ENCODE results near the gene OR8B3.
"Not testable (repeated sequence)": the region's sequence is repeated elsewhere in the genome, so short reads cannot be mapped to it uniquely, and the experiment has no call there.

DNA sequence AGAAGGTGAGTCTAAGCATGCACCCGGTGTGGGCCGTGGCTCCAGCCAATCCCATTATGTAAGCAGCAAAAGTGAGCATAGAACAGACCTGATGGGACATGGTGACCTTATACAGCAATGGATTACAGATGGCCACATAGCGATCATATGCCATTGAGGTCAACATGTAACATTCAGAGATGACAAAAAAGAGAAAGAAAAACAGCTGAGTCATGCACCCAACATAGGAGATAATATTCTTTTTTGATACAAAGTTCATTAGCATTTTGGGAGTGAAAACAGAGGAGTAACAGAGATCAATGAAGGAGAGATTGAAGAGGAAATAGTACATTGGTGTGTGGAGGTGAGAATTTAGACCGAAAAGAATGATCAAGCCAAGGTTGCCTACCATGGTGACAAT, 2.0 kb downstream of the OR8B3 start:
- TF ChIP-seq, protein P1, sequence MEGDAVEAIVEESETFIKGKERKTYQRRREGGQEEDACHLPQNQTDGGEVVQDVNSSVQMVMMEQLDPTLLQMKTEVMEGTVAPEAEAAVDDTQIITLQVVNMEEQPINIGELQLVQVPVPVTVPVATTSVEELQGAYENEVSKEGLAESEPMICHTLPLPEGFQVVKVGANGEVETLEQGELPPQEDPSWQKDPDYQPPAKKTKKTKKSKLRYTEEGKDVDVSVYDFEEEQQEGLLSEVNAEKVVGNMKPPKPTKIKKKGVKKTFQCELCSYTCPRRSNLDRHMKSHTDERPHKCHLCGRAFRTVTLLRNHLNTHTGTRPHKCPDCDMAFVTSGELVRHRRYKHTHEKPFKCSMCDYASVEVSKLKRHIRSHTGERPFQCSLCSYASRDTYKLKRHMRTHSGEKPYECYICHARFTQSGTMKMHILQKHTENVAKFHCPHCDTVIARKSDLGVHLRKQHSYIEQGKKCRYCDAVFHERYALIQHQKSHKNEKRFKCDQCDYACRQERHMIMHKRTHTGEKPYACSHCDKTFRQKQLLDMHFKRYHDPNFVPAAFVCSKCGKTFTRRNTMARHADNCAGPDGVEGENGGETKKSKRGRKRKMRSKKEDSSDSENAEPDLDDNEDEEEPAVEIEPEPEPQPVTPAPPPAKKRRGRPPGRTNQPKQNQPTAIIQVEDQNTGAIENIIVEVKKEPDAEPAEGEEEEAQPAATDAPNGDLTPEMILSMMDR (IDR thresholded peaks at IDR 0.05): not testable (repeated sequence)
- not testable (repeated sequence) for TF ChIP-seq POLR2A (IDR thresholded peaks at IDR 0.05)
